PC-3 (cell line): Measurements from ENCODE around the gene SCAP. TPM values are rescaled to one million over a fixed set of nuclear protein-coding genes. Genes with fewer than 3 reads are reported as not detected.
A peak's percentile ranks its signal among the peaks of the same experiment; 100 is the strongest.

Source experiments
- ATAC-seq: fragments of 200-7000 bp; cut with Tn5 transposase; 2 replicates; pipeline ENCODE4 v1.9.1; 2020; ENCODE audit warnings: mild to moderate bottlenecking, moderate library complexity
- BruUV-seq: library from RNA; stranded (reverse); fragments of 400-500 nt; replicated peaks from 2 replicates; lab custom pipeline; 2021; lab: Mats Ljungman, UMichigan
- CTCF ChIA-PET: fragments of 300-600 bp; sonication (Branson Sonifier 250); formaldehyde crosslinking; loops from one replicate; lab custom pipeline; 2022; ENCODE audit warnings: antibody characterized with exemption; lab: Charles Lee
- POLR2A ChIA-PET: fragments of 300-600 bp; sonication (Branson Sonifier 250); formaldehyde crosslinking; loops from one replicate; lab custom pipeline; 2022; ENCODE audit warnings: antibody characterized with exemption; ENCODE audit not compliant: unreplicated experiment; lab: Charles Lee
- DNase-seq: peaks from one replicate; pipeline ENCODE4 v3.0.0-alpha.2; 2015
- H2AFZ ChIP-seq: fragments of 300-600 bp; sonication (generic); 2 replicates; pipeline ENCODE4 v1.6.0; 2016; ENCODE audit warnings: antibody characterized with exemption, low read length
- H3F3A ChIP-seq: fragments of 300-600 bp; sonication (generic); one replicate; pipeline ENCODE4 v1.6.0; 2017; ENCODE audit warnings: antibody characterized with exemption, low read length, control low read depth, mild to moderate bottlenecking; ENCODE audit not compliant: unreplicated experiment
- H3K27ac ChIP-seq: fragments of 300-600 bp; sonication (generic); 2 replicates; pipeline ENCODE4 v1.5.1; 2016; ENCODE audit warnings: mild to moderate bottlenecking, low read length
- H3K27me3 ChIP-seq: fragments of 300-600 bp; sonication (generic); 2 replicates; pipeline ENCODE4 v1.6.1; 2016; ENCODE audit warnings: low read length, mixed read lengths
- H3K36me3 ChIP-seq: fragments of 300-600 bp; sonication (generic); 2 replicates; pipeline ENCODE4 v1.6.1; 2016; ENCODE audit warnings: low read depth, mixed run types, low read length, mixed read lengths
- H3K4me1 ChIP-seq: fragments of 300-600 bp; sonication (generic); 2 replicates; pipeline ENCODE4 v1.5.1; 2016; ENCODE audit warnings: low read length; ENCODE audit not compliant: insufficient read depth
- H3K4me2 ChIP-seq: fragments of 300-600 bp; sonication (generic); 2 replicates; pipeline ENCODE4 v1.6.0; 2016; ENCODE audit warnings: low read length
- H3K4me3 ChIP-seq: fragments of 300-600 bp; sonication (generic); 2 replicates; pipeline ENCODE4 v1.5.1; 2016; ENCODE audit warnings: mild to moderate bottlenecking, low read length, mixed read lengths
- H3K79me2 ChIP-seq: fragments of 300-600 bp; sonication (generic); 2 replicates; pipeline ENCODE4 v1.6.1; 2017; ENCODE audit warnings: low read length, mixed read lengths
- H3K9ac ChIP-seq: fragments of 300-600 bp; sonication (generic); 2 replicates; pipeline ENCODE4 v1.6.0; 2016; ENCODE audit warnings: mild to moderate bottlenecking, low read length
- H3K9me2 ChIP-seq: fragments of 300-600 bp; sonication (generic); replicated peaks from 2 replicates; pipeline ENCODE4 v1.6.1; 2016; ENCODE audit warnings: mixed run types, low read length, mixed read lengths
- H3K9me3 ChIP-seq: fragments of 300-600 bp; sonication (generic); 2 replicates; pipeline ENCODE4 v1.6.1; 2016; ENCODE audit warnings: low read length, mixed read lengths
- H4K20me1 ChIP-seq: fragments of 300-600 bp; sonication (generic); 2 replicates; pipeline ENCODE4 v1.6.1; 2016; ENCODE audit warnings: low read length, mixed read lengths
- EZH2 ChIP-seq: fragments of 300-600 bp; sonication (generic); IDR thresholded peaks from one replicate; pipeline ENCODE4 v1.6.1; 2017; ENCODE audit warnings: antibody characterized with exemption, mild to moderate bottlenecking, low read length; ENCODE audit not compliant: unreplicated experiment
- EZH2phosphoT487 ChIP-seq: fragments of 300-600 bp; sonication (generic); IDR thresholded peaks from 2 replicates; pipeline ENCODE4 v1.6.1; 2018; ENCODE audit warnings: mild to moderate bottlenecking, antibody characterized with exemption, low read length, borderline replicate concordance
- intact Hi-C: fragments of 100-400 bp; cut with micrococcal nuclease; formaldehyde crosslinking; loops from 2 replicates; pipeline ENCODE4 v1.9.0; 2023
- total RNA-seq: library from RNA; depleted of rRNA; stranded (reverse); fragments of >200 nt; gene quantifications from 2 replicates; pipeline ENCODE4 v1.2.3, GENCODE V29; 2014
- TF ChIP-seq, protein P1 (sequence below): fragments of 300-600 bp; sonication (generic); conservative IDR thresholded peaks from 2 replicates; pipeline ENCODE4 v1.5.1; 2017; ENCODE audit warnings: antibody characterized with exemption, low read depth, mild to moderate bottlenecking, low read length

Gene SCAP
- total RNA-seq, 1 experiment from 2014 or later = 84.7 TPM

DNA sequence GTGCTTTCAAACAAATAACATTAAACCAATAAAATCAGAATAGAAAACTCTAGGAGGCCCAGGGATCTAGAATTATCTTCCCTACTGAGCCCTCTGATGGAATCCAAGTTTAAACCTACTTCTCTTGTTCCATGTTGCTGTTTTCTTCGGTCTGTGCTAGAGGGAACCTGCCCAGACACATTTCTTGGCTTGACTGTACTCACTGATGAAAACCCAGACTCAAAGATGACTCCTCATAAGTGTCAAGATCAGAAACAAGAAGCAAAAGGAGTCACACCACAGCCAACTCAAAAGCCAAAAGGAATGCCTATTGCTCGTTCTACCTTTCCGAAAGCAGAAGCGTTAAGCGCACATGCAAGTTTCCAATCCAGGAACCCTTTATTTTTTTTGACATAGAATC, 31.6 kb downstream of the SCAP start:
- H2AFZ ChIP-seq = no peak overlapping the region
- peak overlapping the region; percentile 72 for H3K27ac ChIP-seq
- no peaks in the 10 kb centered on the region for H4K20me1 ChIP-seq
- TF ChIP-seq, protein P1, sequence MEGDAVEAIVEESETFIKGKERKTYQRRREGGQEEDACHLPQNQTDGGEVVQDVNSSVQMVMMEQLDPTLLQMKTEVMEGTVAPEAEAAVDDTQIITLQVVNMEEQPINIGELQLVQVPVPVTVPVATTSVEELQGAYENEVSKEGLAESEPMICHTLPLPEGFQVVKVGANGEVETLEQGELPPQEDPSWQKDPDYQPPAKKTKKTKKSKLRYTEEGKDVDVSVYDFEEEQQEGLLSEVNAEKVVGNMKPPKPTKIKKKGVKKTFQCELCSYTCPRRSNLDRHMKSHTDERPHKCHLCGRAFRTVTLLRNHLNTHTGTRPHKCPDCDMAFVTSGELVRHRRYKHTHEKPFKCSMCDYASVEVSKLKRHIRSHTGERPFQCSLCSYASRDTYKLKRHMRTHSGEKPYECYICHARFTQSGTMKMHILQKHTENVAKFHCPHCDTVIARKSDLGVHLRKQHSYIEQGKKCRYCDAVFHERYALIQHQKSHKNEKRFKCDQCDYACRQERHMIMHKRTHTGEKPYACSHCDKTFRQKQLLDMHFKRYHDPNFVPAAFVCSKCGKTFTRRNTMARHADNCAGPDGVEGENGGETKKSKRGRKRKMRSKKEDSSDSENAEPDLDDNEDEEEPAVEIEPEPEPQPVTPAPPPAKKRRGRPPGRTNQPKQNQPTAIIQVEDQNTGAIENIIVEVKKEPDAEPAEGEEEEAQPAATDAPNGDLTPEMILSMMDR = no peak
- no peak for TF ChIP-seq EZH2
- no peak for TF ChIP-seq EZH2phosphoT487
- DNase-seq (no peak), ATAC-seq (peak; percentile 5)
- H3K36me3 ChIP-seq = peaks cover 9% of the 10 kb centered on the region
- H3F3A ChIP-seq = no peaks in the 10 kb centered on the region
- no peaks in the 10 kb centered on the region for H3K9me3 ChIP-seq
- H3K79me2 ChIP-seq = peaks cover 44% of the 10 kb centered on the region
- no peak overlapping the region for H3K9ac ChIP-seq
- H3K4me2 ChIP-seq = peak overlapping the region; percentile 53
- ChIA-PET CTCF (interaction anchor here (0.7 to 1.6 kb wide), 2 partner anchors 22 to 43 kb away, joined by 3 to 5 read pairs; no protein-coding TSS in a partner anchor), POLR2A (no interaction called here)
- no peaks in the 10 kb centered on the region for H3K9me2 ChIP-seq
- intact Hi-C loops = no loop called here
- no peak overlapping the region for H3K4me3 ChIP-seq
- no peaks in the 10 kb centered on the region for H3K27me3 ChIP-seq
- H3K4me1 ChIP-seq = peaks cover 20% of the 10 kb centered on the region
- BruUV-seq = no TSS peak

DNA sequence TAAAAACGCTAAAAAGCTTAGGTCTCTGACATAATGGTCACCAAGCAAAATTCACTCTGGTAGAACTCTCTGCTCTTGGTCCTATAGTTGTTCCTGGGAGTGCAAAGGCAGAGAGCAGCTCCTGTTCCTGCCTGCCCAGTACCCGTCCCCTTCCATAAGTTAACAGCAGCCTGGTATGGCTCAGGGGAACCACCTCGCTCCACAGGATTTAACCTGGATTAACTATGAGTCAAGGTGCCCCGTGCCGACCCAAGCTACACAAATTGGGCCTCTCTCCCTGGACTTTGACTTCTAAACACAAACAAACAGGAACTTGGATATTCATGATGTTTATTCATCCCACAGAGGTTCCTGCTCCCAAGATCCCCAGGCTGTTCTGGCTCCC, 32.1 kb downstream of the SCAP start:
- intact Hi-C loops = loop anchor here (2.0 kb wide), 1 partner anchor 31 kb away; the partner anchor contains the start of gene SCAP
- Histone ChIP-seq H3F3A (no peaks in the 10 kb centered on the region), H3K4me2 (peak overlapping the region; percentile 53), H3K27ac (peak overlapping the region; percentile 72), H3K9me2 (no peaks in the 10 kb centered on the region), H3K9me3 (no peaks in the 10 kb centered on the region), H2AFZ (peak overlapping the region; percentile 14; the same call in 1 of the 2 replicates), H3K4me3 (no peak overlapping the region), H3K79me2 (peaks cover 42% of the 10 kb centered on the region), H3K36me3 (peaks cover 9% of the 10 kb centered on the region), H3K9ac (no peak overlapping the region), H4K20me1 (no peaks in the 10 kb centered on the region), H3K27me3 (no peaks in the 10 kb centered on the region), H3K4me1 (peaks cover 20% of the 10 kb centered on the region)
- TF ChIP-seq EZH2phosphoT487 (no peak), EZH2 (no peak)
- TF ChIP-seq, protein P1 = no peak
- DNase-seq (peak; percentile 65), ATAC-seq (peak; percentile 84)
- ChIA-PET POLR2A (no interaction called here), CTCF (interaction anchor here (0.7 to 1.6 kb wide), 3 partner anchors 21 to 79 kb away, joined by 3 to 5 read pairs (median 3); no protein-coding TSS in a partner anchor)
- no TSS peak for BruUV-seq

DNA sequence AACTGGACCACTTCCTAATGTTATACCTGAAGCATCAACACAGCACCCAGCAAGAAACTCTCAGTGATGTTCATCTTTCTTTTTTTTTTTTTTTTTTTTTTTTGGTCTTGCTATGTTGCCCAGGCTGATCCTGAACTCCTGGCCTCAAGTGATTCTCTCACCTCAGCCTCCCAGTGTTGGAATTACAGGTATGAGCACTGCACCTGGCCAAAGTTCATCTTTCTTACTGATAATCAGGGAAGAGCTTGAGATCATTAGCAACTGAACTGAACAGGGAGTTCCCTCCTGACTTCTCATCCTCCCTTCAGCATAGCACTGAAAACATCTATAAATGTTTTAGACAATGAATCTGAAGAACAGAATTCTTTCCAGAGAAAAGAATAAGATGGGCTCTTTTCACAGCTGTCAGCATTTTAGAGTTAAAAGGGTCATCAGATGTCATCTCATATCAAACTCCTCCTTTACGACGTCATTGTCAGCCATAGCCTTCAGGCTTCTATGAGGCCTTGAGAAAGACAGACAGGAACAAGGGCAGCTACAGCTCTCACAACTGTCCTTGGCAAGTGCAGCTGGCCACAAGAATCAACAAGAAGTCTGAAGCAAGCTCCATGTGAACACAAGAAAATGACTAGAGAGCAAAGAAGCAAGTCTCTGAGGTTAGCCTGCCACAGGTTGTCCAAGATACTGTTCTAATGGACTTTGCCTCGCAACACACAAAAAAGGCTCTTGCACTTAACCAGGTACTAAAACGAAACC, 33.8 kb downstream of the SCAP start:
- no peak overlapping the region for H3K9ac ChIP-seq
- H3F3A ChIP-seq = no peaks in the 10 kb centered on the region
- H3K4me2 ChIP-seq = no peak overlapping the region
- DNase-seq (no peak), ATAC-seq (no peak)
- no TSS peak for BruUV-seq
- H3K36me3 ChIP-seq = peaks cover 7% of the 10 kb centered on the region
- no peak overlapping the region for H3K27ac ChIP-seq
- H3K9me2 ChIP-seq = no peaks in the 10 kb centered on the region
- no peaks in the 10 kb centered on the region for H3K27me3 ChIP-seq
- peaks cover 29% of the 10 kb centered on the region for H3K79me2 ChIP-seq
- ChIA-PET POLR2A (no interaction called here), CTCF (no interaction called here)
- H3K9me3 ChIP-seq = no peaks in the 10 kb centered on the region
- no peak overlapping the region for H3K4me3 ChIP-seq
- H2AFZ ChIP-seq = no peak overlapping the region
- H3K4me1 ChIP-seq = peaks cover 20% of the 10 kb centered on the region
- intact Hi-C loops = loop anchor here (2.0 kb wide), 1 partner anchor 33 kb away; the partner anchor contains the start of gene SCAP
- no peaks in the 10 kb centered on the region for H4K20me1 ChIP-seq
- TF ChIP-seq EZH2 = no peak
- TF ChIP-seq, protein P1 = no peak
